H1 (cell line): ENCODE data around the gene C12orf42. TPM values are rescaled to one million over a fixed set of nuclear protein-coding genes. Genes with fewer than 3 reads are reported as not detected.

Experiments used
- BACH1 ChIP-seq: IDR thresholded peaks from 2 replicates; pipeline ENCODE4 v1.6.1; 2012; ENCODE audit warnings: low read length, improper control_type of control experiment
- JUND ChIP-seq: IDR thresholded peaks from 2 replicates; pipeline ENCODE4 v1.6.1; 2011; ENCODE audit warnings: mild to moderate bottlenecking, improper control_type of control experiment, low read length
- MAFK ChIP-seq: IDR thresholded peaks from 2 replicates; pipeline ENCODE4 v1.6.1; 2012; ENCODE audit warnings: low read depth, mild to moderate bottlenecking, improper control_type of control experiment, low read length
- YY1 ChIP-seq: IDR thresholded peaks from 2 replicates; pipeline ENCODE4 v1.6.1; 2011; ENCODE audit warnings: low read depth, mild to moderate bottlenecking, low read length
- polyA plus RNA-seq, 7 experiments: library from polyadenylated mRNA; depleted of rRNA in 3 of 7; stranded (reverse) in 5 of 7; unstranded in 2 of 7; fragments of >200 nt in 5 of 7; fragments of 200-250 nt in 2 of 7; gene quantifications; 1 replicate in 5 of 7; 2 replicates in 1 of 7; 4 replicates in 1 of 7; pipeline versions ENCODE4 v1.2.1 to v1.2.3, GENCODE V29; 2011 to 2013; ENCODE audit warnings: missing spikeins in 2 of 7, mixed read lengths in 2 of 7
- total RNA-seq: library from RNA; stranded (reverse); fragmentation: NEBNext Ultra II Directional; extraction: Animal tissue kit (Norgen Biotek cat#: 25700); gene quantifications from 2 replicates; pipeline ENCODE4 v1.2.1, GENCODE V29; 2021
- TF ChIP-seq, protein P1 (sequence below): fragments of 300-600 bp; sonication (generic); IDR thresholded peaks from 2 replicates; pipeline ENCODE4 v1.7.1; 2012; ENCODE audit warnings: low read length, moderate library complexity, mild to moderate bottlenecking, inconsistent platforms; ENCODE audit not compliant: insufficient replicate concordance
- TF ChIP-seq, protein P2 (sequence below): IDR thresholded peaks from 2 replicates; pipeline ENCODE4 v1.6.1; 2012; ENCODE audit warnings: inconsistent platforms

C12orf42 gene
- total and polyA plus RNA-seq, 2 of the 8 experiments (the other 6 are each of a cell fraction or from before 2014, with no cell fraction given) = 0.05 TPM; not detected in 1

GRCh38 chr12:103318566-103318965 lies 177.2 kb downstream of the C12orf42 start (continued):
- TF ChIP-seq, protein P1, sequence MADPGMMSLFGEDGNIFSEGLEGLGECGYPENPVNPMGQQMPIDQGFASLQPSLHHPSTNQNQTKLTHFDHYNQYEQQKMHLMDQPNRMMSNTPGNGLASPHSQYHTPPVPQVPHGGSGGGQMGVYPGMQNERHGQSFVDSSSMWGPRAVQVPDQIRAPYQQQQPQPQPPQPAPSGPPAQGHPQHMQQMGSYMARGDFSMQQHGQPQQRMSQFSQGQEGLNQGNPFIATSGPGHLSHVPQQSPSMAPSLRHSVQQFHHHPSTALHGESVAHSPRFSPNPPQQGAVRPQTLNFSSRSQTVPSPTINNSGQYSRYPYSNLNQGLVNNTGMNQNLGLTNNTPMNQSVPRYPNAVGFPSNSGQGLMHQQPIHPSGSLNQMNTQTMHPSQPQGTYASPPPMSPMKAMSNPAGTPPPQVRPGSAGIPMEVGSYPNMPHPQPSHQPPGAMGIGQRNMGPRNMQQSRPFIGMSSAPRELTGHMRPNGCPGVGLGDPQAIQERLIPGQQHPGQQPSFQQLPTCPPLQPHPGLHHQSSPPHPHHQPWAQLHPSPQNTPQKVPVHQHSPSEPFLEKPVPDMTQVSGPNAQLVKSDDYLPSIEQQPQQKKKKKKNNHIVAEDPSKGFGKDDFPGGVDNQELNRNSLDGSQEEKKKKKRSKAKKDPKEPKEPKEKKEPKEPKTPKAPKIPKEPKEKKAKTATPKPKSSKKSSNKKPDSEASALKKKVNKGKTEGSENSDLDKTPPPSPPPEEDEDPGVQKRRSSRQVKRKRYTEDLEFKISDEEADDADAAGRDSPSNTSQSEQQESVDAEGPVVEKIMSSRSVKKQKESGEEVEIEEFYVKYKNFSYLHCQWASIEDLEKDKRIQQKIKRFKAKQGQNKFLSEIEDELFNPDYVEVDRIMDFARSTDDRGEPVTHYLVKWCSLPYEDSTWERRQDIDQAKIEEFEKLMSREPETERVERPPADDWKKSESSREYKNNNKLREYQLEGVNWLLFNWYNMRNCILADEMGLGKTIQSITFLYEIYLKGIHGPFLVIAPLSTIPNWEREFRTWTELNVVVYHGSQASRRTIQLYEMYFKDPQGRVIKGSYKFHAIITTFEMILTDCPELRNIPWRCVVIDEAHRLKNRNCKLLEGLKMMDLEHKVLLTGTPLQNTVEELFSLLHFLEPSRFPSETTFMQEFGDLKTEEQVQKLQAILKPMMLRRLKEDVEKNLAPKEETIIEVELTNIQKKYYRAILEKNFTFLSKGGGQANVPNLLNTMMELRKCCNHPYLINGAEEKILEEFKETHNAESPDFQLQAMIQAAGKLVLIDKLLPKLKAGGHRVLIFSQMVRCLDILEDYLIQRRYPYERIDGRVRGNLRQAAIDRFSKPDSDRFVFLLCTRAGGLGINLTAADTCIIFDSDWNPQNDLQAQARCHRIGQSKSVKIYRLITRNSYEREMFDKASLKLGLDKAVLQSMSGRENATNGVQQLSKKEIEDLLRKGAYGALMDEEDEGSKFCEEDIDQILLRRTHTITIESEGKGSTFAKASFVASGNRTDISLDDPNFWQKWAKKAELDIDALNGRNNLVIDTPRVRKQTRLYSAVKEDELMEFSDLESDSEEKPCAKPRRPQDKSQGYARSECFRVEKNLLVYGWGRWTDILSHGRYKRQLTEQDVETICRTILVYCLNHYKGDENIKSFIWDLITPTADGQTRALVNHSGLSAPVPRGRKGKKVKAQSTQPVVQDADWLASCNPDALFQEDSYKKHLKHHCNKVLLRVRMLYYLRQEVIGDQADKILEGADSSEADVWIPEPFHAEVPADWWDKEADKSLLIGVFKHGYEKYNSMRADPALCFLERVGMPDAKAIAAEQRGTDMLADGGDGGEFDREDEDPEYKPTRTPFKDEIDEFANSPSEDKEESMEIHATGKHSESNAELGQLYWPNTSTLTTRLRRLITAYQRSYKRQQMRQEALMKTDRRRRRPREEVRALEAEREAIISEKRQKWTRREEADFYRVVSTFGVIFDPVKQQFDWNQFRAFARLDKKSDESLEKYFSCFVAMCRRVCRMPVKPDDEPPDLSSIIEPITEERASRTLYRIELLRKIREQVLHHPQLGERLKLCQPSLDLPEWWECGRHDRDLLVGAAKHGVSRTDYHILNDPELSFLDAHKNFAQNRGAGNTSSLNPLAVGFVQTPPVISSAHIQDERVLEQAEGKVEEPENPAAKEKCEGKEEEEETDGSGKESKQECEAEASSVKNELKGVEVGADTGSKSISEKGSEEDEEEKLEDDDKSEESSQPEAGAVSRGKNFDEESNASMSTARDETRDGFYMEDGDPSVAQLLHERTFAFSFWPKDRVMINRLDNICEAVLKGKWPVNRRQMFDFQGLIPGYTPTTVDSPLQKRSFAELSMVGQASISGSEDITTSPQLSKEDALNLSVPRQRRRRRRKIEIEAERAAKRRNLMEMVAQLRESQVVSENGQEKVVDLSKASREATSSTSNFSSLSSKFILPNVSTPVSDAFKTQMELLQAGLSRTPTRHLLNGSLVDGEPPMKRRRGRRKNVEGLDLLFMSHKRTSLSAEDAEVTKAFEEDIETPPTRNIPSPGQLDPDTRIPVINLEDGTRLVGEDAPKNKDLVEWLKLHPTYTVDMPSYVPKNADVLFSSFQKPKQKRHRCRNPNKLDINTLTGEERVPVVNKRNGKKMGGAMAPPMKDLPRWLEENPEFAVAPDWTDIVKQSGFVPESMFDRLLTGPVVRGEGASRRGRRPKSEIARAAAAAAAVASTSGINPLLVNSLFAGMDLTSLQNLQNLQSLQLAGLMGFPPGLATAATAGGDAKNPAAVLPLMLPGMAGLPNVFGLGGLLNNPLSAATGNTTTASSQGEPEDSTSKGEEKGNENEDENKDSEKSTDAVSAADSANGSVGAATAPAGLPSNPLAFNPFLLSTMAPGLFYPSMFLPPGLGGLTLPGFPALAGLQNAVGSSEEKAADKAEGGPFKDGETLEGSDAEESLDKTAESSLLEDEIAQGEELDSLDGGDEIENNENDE = no peak
- TF ChIP-seq YY1 (no peak), JUND (no peak), BACH1 (no peak), MAFK (no peak)
- TF ChIP-seq, protein P2, sequence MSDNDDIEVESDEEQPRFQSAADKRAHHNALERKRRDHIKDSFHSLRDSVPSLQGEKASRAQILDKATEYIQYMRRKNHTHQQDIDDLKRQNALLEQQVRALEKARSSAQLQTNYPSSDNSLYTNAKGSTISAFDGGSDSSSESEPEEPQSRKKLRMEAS = no peak
